H1 (cell line): ENCODE measurements around the gene ZNF488. TPM values are rescaled to one million over a fixed set of nuclear protein-coding genes. Genes with fewer than 3 reads are reported as not detected.
"Not testable (repeated sequence)": the region's sequence is repeated elsewhere in the genome, so short reads cannot be mapped to it uniquely, and the experiment has no call there.

Experiments
- CTCF ChIA-PET: fragments of 300-600 bp; sonication (Branson Sonifier 250); formaldehyde crosslinking; loops from one replicate; lab custom pipeline; 2021; ENCODE audit not compliant: partially characterized antibody; lab: Charles Lee
- POLR2A ChIA-PET: fragments of 300-600 bp; sonication (Branson Sonifier 250); formaldehyde crosslinking; loops from one replicate; lab custom pipeline; 2021; ENCODE audit warnings: inconsistent platforms; ENCODE audit not compliant: partially characterized antibody; lab: Charles Lee
- DNase-seq, 2 experiments: peaks; one replicate each; pipeline versions ENCODE4 v3.0.0 to v3.0.0-alpha.2; 2010 to 2022; ENCODE audit warnings: low spot score in 2 of 2, low read depth in 1 of 2, mixed read lengths in 1 of 2
- FAIRE-seq: peaks from 2 replicates; lab custom pipeline; 2011; peaks lifted over from hg19 to GRCh38; lab: Jason Lieb, UNC
- H2AFZ ChIP-seq: 2 replicates; pipeline ENCODE4 v1.8.1; 2012; ENCODE audit warnings: low read length, inconsistent platforms
- H2AK5ac ChIP-seq: 2 replicates; pipeline ENCODE4 v1.6.1; 2013; ENCODE audit warnings: low read depth, low read length
- H2BK120ac ChIP-seq: replicated peaks from 2 replicates; pipeline ENCODE3; 2013; ENCODE audit warnings: low read depth, low read length, inconsistent platforms
- H2BK12ac ChIP-seq: 2 replicates; pipeline ENCODE4 v1.6.1; 2013; ENCODE audit warnings: low read depth, low read length
- H2BK15ac ChIP-seq: 2 replicates; pipeline ENCODE4 v1.6.1; 2013; ENCODE audit warnings: low read length
- H2BK20ac ChIP-seq: 2 replicates; pipeline ENCODE4 v1.6.1; 2013; ENCODE audit warnings: low read length
- H2BK5ac ChIP-seq: 2 replicates; pipeline ENCODE4 v1.6.1; 2013; ENCODE audit warnings: low read depth, low read length
- H3K14ac ChIP-seq: 2 replicates; pipeline ENCODE4 v1.6.1; 2013; ENCODE audit warnings: inconsistent platforms; ENCODE audit not compliant: insufficient read length
- H3K18ac ChIP-seq: 2 replicates; pipeline ENCODE4 v1.6.1; 2013; ENCODE audit warnings: low read length; ENCODE audit errors: extremely low read depth
- H3K23ac ChIP-seq: 2 replicates; pipeline ENCODE4 v1.6.1; 2013; ENCODE audit warnings: inconsistent platforms; ENCODE audit not compliant: insufficient read length
- H3K23me2 ChIP-seq: 2 replicates; pipeline ENCODE4 v1.6.1; 2013; ENCODE audit warnings: low read depth, low read length
- H3K27ac ChIP-seq: 2 replicates; pipeline ENCODE4 v1.6.1; 2011; ENCODE audit warnings: low read depth, low read length, inconsistent platforms
- H3K27me3 ChIP-seq, 4 experiments: replicated peaks in 1 of 4; 1 replicate in 1 of 4; 2 replicates in 3 of 4; pipeline versions ENCODE4 v1.6.1 to v1.8.1; 2011 to 2013; ENCODE audit warnings: low read length in 3 of 4, mild to moderate bottlenecking in 3 of 4, inconsistent platforms in 2 of 4, mixed read lengths in 2 of 4, moderate library complexity in 1 of 4; ENCODE audit not compliant: control insufficient read depth in 3 of 4, insufficient read depth in 3 of 4; ENCODE audit errors: extremely low read depth in 1 of 4
- H3K36me3 ChIP-seq, 4 experiments: 2 replicates each; pipeline versions ENCODE4 v1.6.1 to v1.8.1; 2011 to 2013; ENCODE audit warnings: mild to moderate bottlenecking in 4 of 4, low read length in 3 of 4, moderate library complexity in 2 of 4, control low read depth in 1 of 4, inconsistent platforms in 1 of 4; ENCODE audit not compliant: insufficient read depth in 4 of 4, control insufficient read depth in 2 of 4
- H3K4ac ChIP-seq: replicated peaks from 2 replicates; pipeline ENCODE3; 2013; ENCODE audit warnings: low read length, low read depth, mixed read lengths, inconsistent platforms; ENCODE audit not compliant: insufficient read length
- H3K4me1 ChIP-seq, 4 experiments: replicated peaks in 1 of 4; 1 replicate in 1 of 4; 2 replicates in 3 of 4; pipeline versions ENCODE4 v1.6.1 to v1.8.1; 2011 to 2013; ENCODE audit warnings: low read length in 3 of 4, inconsistent platforms in 2 of 4, mixed read lengths in 1 of 4; ENCODE audit not compliant: insufficient read depth in 4 of 4, control insufficient read depth in 3 of 4
- H3K4me2 ChIP-seq, 2 experiments: 2 replicates each; pipeline versions ENCODE4 v1.6.1 to v1.8.1; 2011 to 2013; ENCODE audit warnings: low read depth in 2 of 2, low read length in 2 of 2, control low read depth in 1 of 2, inconsistent platforms in 1 of 2, mild to moderate bottlenecking in 1 of 2; ENCODE audit not compliant: insufficient read depth in 1 of 2
- H3K4me3 ChIP-seq, 4 experiments: fragments of 200-600, 300-600 bp in 1 of 4; sonication (generic), shearing (Covaris generic), sonication (Bioruptor Twin) in 1 of 4; 2 replicates each; pipeline versions ENCODE4 v1.5.1 to v1.8.1; 2011 to 2016; ENCODE audit warnings: low read length in 4 of 4, low read depth in 3 of 4, control low read depth in 2 of 4, inconsistent platforms in 2 of 4, mild to moderate bottlenecking in 2 of 4, mixed read lengths in 1 of 4, moderate library complexity in 1 of 4; ENCODE audit not compliant: insufficient read depth in 2 of 4; ENCODE audit errors: extremely low read depth in 1 of 4
- H3K56ac ChIP-seq: replicated peaks from 2 replicates; pipeline ENCODE3; 2013; ENCODE audit warnings: low read depth, mild to moderate bottlenecking, mixed read lengths, low read length, inconsistent platforms; ENCODE audit not compliant: insufficient read length
- H3K79me1 ChIP-seq: 2 replicates; pipeline ENCODE4 v1.6.1; 2013; ENCODE audit warnings: low read depth, low read length, control low read depth
- H3K79me2 ChIP-seq, 2 experiments: 2 replicates each; pipeline versions ENCODE4 v1.6.1 to v1.8.1; 2012 to 2013; ENCODE audit warnings: low read length in 2 of 2, mild to moderate bottlenecking in 2 of 2, inconsistent platforms in 1 of 2; ENCODE audit not compliant: insufficient read depth in 2 of 2, control insufficient read depth in 1 of 2
- H3K9ac ChIP-seq, 4 experiments: replicated peaks in 1 of 4; 1 replicate in 1 of 4; 2 replicates in 3 of 4; pipeline versions ENCODE4 v1.6.1 to v1.8.1; 2011 to 2013; ENCODE audit warnings: low read depth in 3 of 4, low read length in 3 of 4, control low read depth in 2 of 4, mild to moderate bottlenecking in 2 of 4, moderate library complexity in 2 of 4, inconsistent platforms in 1 of 4; ENCODE audit errors: extremely low read depth in 1 of 4
- H3K9me3 ChIP-seq, 2 experiments: 2 replicates each; pipeline versions ENCODE4 v1.6.1 to v1.8.1; 2012 to 2013; ENCODE audit warnings: mild to moderate bottlenecking in 2 of 2, moderate library complexity in 2 of 2, control low read depth in 1 of 2, inconsistent platforms in 1 of 2, low read depth in 1 of 2, low read length in 1 of 2, mixed read lengths in 1 of 2; ENCODE audit not compliant: insufficient read depth in 2 of 2
- H4K20me1 ChIP-seq, 2 experiments: replicated peaks in 1 of 2; 2 replicates each; pipeline versions ENCODE3 to v1.8.1; 2011 to 2013; ENCODE audit warnings: inconsistent platforms in 2 of 2, low read length in 2 of 2, mild to moderate bottlenecking in 1 of 2; ENCODE audit not compliant: insufficient read depth in 2 of 2, control insufficient read depth in 1 of 2
- H4K5ac ChIP-seq: 2 replicates; pipeline ENCODE4 v1.6.1; 2013; ENCODE audit warnings: low read length, low read depth, mixed read lengths, inconsistent platforms; ENCODE audit not compliant: insufficient read length
- H4K8ac ChIP-seq: 2 replicates; pipeline ENCODE4 v1.8.0; 2013; ENCODE audit warnings: mild to moderate bottlenecking, moderate library complexity, low read length, inconsistent platforms; ENCODE audit not compliant: insufficient read depth; ENCODE audit errors: extremely low read depth
- H4K91ac ChIP-seq: replicated peaks from 2 replicates; pipeline ENCODE3; 2013; ENCODE audit warnings: low read length, mixed read lengths, inconsistent platforms; ENCODE audit not compliant: insufficient read length
- PHF8 ChIP-seq: fragments of 200-600 bp; sonication (generic); conservative IDR thresholded peaks from 2 replicates; pipeline ENCODE4 v1.7.1; 2012; ENCODE audit warnings: low read depth, mild to moderate bottlenecking, inconsistent platforms, low read length, moderate library complexity
- POLR2A ChIP-seq, 2 experiments: IDR thresholded peaks; 1 replicate in 1 of 2; 2 replicates in 1 of 2; pipeline ENCODE4 v1.6.1; 2011; ENCODE audit warnings: low read depth in 2 of 2, low read length in 2 of 2, mild to moderate bottlenecking in 2 of 2; ENCODE audit errors: control extremely low read depth in 1 of 2
- RXRA ChIP-seq: IDR thresholded peaks from 2 replicates; pipeline ENCODE4 v1.6.1; 2011; ENCODE audit warnings: low read depth, mild to moderate bottlenecking, low read length, moderate library complexity; ENCODE audit not compliant: insufficient read depth
- TBP ChIP-seq: IDR thresholded peaks from 2 replicates; pipeline ENCODE4 v1.6.1; 2011; ENCODE audit warnings: low read depth, low read length, improper control_type of control experiment
- WGBS, 2 experiments: shearing (Covaris generic) in 1 of 2; methylation state at CpG; one replicate each; pipeline versions ENCODE4 v1.1.6 to v1.1.7; 2013 to 2015; ENCODE audit warnings: low lambda C conversion rate in 2 of 2, mixed read lengths in 2 of 2, inconsistent platforms in 1 of 2, low coverage in 1 of 2, missing lambda C conversion rate in 1 of 2; ENCODE audit not compliant: insufficient replicate concordance in 2 of 2, insufficient coverage in 1 of 2, insufficient read length in 1 of 2; ENCODE audit errors: extremely low coverage in 1 of 2, missing lambda C conversion rate in 1 of 2; 5-methylcytosine and 5-hydroxymethylcytosine counted together
- polyA plus RNA-seq, 7 experiments: library from polyadenylated mRNA; depleted of rRNA in 3 of 7; stranded (reverse) in 5 of 7; unstranded in 2 of 7; fragments of >200 nt in 5 of 7; fragments of 200-250 nt in 2 of 7; gene quantifications; 1 replicate in 5 of 7; 2 replicates in 1 of 7; 4 replicates in 1 of 7; pipeline versions ENCODE4 v1.2.1 to v1.2.3, GENCODE V29; 2011 to 2013; ENCODE audit warnings: missing spikeins in 2 of 7, mixed read lengths in 2 of 7
- total RNA-seq: library from RNA; stranded (reverse); fragmentation: NEBNext Ultra II Directional; extraction: Animal tissue kit (Norgen Biotek cat#: 25700); gene quantifications from 2 replicates; pipeline ENCODE4 v1.2.1, GENCODE V29; 2021

Gene ZNF488
- total and polyA plus RNA-seq, 2 of the 8 experiments (the other 6 are each of a cell fraction or from before 2014, with no cell fraction given): 7.9 to 11.4 TPM

DNA sequence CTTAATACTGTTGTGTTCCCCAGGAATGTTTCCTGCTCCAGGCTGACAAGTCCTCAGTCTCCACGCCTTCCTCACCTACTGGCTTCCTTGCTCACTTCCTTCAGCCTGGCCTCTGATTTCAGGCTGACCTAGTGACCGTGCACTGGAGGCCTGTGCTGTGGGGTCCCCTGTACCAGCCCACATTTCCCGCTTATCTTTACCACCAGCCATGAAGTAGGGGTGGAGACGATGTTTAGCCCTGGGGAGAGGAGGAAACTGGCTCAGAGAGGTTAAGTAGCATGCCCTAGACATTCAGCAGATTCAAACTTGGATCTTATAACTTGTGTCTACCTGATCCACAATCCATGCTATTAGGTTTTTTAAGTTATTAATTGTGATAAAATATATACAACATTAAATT is 4.8 kb upstream of the ZNF488 start (continued):
- TF ChIP-seq RXRA (no peak), TBP (no peak), POLR2A (IDR thresholded peaks at IDR 0.05; ENCODE audit: control extremely low read depth in 1 of 2, low read depth in 2 of 2, low read length in 2 of 2) (no peak), PHF8 (no peak)
- TF ChIP-seq, all 59 proteins: peak for 0

DNA sequence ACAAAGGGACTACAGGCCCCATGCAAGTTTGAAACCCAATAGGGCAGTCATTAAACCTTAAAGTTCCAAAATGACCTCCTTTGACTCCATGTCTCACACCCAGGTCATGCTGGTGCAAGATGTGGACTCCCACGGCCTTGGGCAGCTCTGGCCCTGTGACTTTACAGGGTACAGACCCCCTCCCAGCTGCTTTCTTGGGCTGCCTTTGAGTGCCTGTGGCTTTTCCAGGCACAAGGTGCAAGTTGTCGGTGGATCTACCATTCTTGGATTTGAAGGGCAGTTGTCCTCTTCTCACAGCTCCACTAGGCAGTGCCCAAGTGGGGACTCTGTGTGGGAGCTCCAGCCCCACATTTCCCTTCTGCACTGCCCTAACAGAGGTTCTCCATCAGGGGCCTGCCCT is 2.0 kb upstream of the ZNF488 start:
- 90% methylated on average over 2 of the region's 2 CpGs; no CpG with 5 or more reads in 1 of the 2 experiments for WGBS, 2 experiments
- H3K18ac ChIP-seq, H2BK5ac ChIP-seq, H3K27ac ChIP-seq, H2BK15ac ChIP-seq, H2BK12ac ChIP-seq, H3K4me2 ChIP-seq, FAIRE-seq, H3K36me3 ChIP-seq, H3K9ac ChIP-seq, H4K5ac ChIP-seq, H3K4me3 ChIP-seq, H3K56ac ChIP-seq, H3K23ac ChIP-seq, CTCF ChIA-PET, H4K8ac ChIP-seq, H3K14ac ChIP-seq, H2BK20ac ChIP-seq, H3K27me3 ChIP-seq, H3K79me2 ChIP-seq, H3K9me3 ChIP-seq, H3K79me1 ChIP-seq, H3K4ac ChIP-seq, H2BK120ac ChIP-seq, POLR2A ChIA-PET, H2AFZ ChIP-seq, H4K91ac ChIP-seq, H2AK5ac ChIP-seq, H3K23me2 ChIP-seq, H3K4me1 ChIP-seq, H4K20me1 ChIP-seq: not testable (repeated sequence)
- DNase-seq: peak in 1 of 2 experiments; percentile 23
